GM12872 (cell line): ENCODE data around the gene TNS3.

Experiments
- TF ChIP-seq, protein P1 (sequence below): IDR thresholded peaks from 3 replicates; pipeline ENCODE4 v1.5.1; 2011; ENCODE audit warnings: low read depth, mild to moderate bottlenecking, low read length, moderate library complexity; ENCODE audit not compliant: insufficient read depth

Gene TNS3

DNA sequence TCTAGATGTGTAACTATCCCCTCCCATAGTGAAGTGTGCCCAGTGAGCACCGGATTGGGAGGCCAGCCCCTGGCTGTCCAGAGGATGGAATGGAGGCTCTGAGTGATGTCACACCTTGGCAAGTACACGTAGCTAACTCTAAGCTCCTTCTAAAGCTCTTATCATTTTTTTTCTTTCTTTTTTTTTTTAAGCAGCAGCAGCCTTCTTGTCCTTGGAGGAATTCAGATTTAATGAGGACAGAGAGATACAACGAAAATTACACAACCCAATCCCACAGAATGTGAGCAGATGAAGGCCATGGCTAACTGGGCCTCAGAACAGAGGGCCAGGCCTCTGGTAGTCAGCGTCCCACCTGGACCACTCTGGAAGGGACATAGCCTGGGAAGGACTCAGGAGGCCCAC lies 11.3 kb downstream of the TNS3 start:
- TF ChIP-seq, protein P1, sequence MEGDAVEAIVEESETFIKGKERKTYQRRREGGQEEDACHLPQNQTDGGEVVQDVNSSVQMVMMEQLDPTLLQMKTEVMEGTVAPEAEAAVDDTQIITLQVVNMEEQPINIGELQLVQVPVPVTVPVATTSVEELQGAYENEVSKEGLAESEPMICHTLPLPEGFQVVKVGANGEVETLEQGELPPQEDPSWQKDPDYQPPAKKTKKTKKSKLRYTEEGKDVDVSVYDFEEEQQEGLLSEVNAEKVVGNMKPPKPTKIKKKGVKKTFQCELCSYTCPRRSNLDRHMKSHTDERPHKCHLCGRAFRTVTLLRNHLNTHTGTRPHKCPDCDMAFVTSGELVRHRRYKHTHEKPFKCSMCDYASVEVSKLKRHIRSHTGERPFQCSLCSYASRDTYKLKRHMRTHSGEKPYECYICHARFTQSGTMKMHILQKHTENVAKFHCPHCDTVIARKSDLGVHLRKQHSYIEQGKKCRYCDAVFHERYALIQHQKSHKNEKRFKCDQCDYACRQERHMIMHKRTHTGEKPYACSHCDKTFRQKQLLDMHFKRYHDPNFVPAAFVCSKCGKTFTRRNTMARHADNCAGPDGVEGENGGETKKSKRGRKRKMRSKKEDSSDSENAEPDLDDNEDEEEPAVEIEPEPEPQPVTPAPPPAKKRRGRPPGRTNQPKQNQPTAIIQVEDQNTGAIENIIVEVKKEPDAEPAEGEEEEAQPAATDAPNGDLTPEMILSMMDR: no peak

GRCh38 chr7:47568547-47568946 lies 13.4 kb downstream of the TNS3 start:
- TF ChIP-seq, protein P1: no peak

DNA sequence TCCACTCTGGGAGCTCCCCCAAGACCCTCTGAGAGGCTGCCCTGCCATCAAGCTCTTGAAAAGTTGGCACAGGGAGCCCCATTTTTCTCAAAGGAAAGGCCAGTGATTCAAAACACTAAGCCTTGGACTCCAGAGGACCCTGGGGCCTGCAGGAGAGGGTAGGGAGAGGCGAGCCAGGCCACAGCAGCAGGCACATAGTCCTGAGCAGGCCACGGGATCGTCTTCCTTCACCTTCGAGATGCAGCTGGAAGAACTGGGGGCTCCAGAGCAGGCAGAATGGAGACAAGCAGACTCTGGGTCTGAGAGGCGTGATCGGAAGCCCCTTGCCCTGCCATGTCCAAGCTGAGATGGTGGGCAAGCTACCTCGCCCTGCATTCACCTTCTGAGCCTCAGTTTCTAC lies 13.9 kb downstream of the TNS3 start:
- TF ChIP-seq, protein P1: no peak

GRCh38 chr7:47565640-47566250 lies 16.2 kb downstream of the TNS3 start:
- TF ChIP-seq, protein P1: no peak

DNA sequence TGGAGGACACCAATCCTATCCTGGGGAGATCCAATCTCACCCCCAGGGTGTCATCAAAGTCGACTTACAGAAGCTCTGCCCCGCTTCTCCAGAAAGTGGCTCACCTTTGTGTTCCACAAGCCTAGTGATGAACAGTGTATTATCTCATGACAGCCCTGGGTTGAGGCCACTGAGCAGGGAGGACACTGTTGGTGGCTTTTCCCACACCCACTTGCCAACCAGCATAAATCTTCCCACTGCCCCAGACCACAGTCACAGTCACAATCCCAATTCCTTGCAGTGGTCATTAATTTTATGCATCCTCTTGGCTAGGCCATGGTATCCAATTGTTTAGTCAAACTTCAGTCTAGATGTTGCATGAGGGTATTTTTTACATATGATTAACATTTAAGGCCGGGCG lies 18.4 kb downstream of the TNS3 start:
- TF ChIP-seq, protein P1: no peak

DNA sequence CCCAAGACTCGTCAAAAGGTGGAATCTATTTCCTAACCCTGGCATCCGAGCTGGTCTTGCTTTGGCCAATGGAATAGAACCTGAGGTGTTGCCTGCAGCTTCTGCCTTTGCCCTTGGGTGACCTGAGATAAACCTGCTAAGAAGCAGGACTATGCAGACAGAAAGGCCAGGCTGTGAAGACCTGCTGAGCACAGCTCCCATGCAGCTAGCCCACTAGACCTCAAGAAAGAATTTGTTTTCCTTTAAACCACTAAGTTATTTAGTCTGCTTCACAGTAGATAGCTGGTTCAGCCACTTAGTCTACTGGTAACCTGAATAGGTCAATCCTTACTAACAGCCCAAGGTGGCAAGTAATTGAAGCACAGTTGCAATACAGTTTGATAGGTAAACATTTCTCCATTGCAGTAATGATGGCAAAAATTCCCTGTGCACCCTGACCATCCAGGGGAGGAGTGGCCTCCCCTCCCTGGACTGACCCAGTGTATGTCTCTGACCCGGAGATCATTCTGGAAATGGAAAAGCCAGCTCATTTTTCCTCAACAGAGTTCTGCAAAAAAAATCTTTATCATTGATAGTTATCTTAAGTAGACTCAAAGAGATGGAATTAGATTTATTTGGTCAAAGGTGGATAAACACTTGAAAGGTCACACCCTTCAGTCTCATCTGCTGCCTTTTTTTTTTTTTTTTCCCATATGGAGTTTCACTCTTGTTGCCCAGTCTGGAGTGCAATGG lies 20.0 kb downstream of the TNS3 start:
- TF ChIP-seq, protein P1: no peak

GRCh38 chr7:47559306-47560220 lies 22.3 kb downstream of the TNS3 start:
- TF ChIP-seq, protein P1: no peak
